MM.1S (cell line): Measurements from ENCODE around the gene MAN1C1.

Experiments used
- EZH2 ChIP-seq: fragments of 300-600 bp; sonication (generic); optimal IDR thresholded peaks from 2 replicates; pipeline ENCODE3; 2017; ENCODE audit warnings: low read depth, mild to moderate bottlenecking, antibody characterized with exemption, low read length, mixed read lengths
- EZH2phosphoT487 ChIP-seq: fragments of 300-600 bp; sonication (generic); IDR thresholded peaks from 2 replicates; pipeline ENCODE4 v1.6.1; 2018; ENCODE audit warnings: antibody characterized with exemption, low read length
- TF ChIP-seq, protein P1 (sequence below): fragments of 300-600 bp; sonication (generic); IDR thresholded peaks from 2 replicates; pipeline ENCODE4 v1.5.1; 2016; ENCODE audit warnings: antibody characterized with exemption, low read length, mixed read lengths

DNA sequence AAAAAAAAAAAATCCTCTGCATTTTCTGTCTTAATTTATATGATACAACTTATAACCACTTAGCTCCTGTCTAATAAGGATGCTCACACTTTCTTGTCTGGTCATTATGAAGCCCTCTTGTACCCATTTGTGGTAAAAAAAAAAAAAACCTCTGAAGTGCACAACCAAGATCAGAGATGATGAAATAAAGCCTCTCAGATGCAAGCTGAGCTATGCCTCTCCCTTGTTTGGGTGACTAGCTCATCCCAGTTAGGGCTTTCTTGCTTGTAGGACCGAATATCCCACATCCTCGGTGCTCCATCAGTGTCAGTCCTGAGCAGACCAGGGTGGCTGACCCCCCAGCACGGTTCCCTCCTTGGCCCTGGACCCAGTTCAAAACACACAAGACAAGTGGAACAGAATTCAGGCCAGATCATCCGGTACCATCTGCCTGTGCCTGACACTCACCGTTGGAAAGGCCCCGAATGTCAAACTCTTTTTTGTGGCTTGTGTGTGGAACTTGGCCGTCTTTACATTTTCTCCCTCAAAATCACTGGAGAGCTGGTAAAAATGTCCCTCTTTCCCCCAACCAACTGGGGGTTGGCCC lies 177.1 kb downstream of the MAN1C1 start:
- TF ChIP-seq, protein P1, sequence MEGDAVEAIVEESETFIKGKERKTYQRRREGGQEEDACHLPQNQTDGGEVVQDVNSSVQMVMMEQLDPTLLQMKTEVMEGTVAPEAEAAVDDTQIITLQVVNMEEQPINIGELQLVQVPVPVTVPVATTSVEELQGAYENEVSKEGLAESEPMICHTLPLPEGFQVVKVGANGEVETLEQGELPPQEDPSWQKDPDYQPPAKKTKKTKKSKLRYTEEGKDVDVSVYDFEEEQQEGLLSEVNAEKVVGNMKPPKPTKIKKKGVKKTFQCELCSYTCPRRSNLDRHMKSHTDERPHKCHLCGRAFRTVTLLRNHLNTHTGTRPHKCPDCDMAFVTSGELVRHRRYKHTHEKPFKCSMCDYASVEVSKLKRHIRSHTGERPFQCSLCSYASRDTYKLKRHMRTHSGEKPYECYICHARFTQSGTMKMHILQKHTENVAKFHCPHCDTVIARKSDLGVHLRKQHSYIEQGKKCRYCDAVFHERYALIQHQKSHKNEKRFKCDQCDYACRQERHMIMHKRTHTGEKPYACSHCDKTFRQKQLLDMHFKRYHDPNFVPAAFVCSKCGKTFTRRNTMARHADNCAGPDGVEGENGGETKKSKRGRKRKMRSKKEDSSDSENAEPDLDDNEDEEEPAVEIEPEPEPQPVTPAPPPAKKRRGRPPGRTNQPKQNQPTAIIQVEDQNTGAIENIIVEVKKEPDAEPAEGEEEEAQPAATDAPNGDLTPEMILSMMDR = no peak
- TF ChIP-seq EZH2phosphoT487 (no peak), EZH2 (no peak)
